Progenitor cell of endocrine pancreas (in vitro differentiated cells): Measurements from ENCODE around the gene NR2F1. TPM values are rescaled to one million over a fixed set of nuclear protein-coding genes. Genes with fewer than 3 reads are reported as not detected.
A peak's percentile ranks its signal among the peaks of the same experiment; 100 is the strongest.

ENCODE experiments used
- DNase-seq: peaks from one replicate; pipeline ENCODE4 v3.0.0; 2021; ENCODE audit warnings: low spot score; ENCODE audit not compliant: unreplicated experiment
- H3K27ac Mint-ChIP-seq: 2 replicates; pipeline ENCODE4 v1.8.0; 2021; ENCODE audit warnings: mild to moderate bottlenecking, moderate library complexity, mixed read lengths
- H3K27me3 Mint-ChIP-seq: 2 replicates; pipeline ENCODE4 v1.8.0; 2021; ENCODE audit warnings: mixed read lengths
- H3K36me3 Mint-ChIP-seq: 2 replicates; pipeline ENCODE4 v1.8.0; 2022; ENCODE audit warnings: mixed read lengths; ENCODE audit not compliant: insufficient read depth
- H3K4me1 Mint-ChIP-seq: 2 replicates; pipeline ENCODE4 v1.8.0; 2021; ENCODE audit warnings: low read depth, mixed read lengths
- H3K4me3 Mint-ChIP-seq: 2 replicates; pipeline ENCODE4 v1.8.0; 2021; ENCODE audit warnings: low read depth, mild to moderate bottlenecking, moderate library complexity, mixed read lengths
- H3K9me3 Mint-ChIP-seq: 2 replicates; pipeline ENCODE4 v1.8.0; 2021; ENCODE audit warnings: low read depth, mixed read lengths
- CTCF ChIP-seq: fragments of 200-600 bp; sonication (generic); IDR thresholded peaks from one replicate; pipeline ENCODE4 v1.5.0; 2021; ENCODE audit warnings: antibody characterized with exemption, mild to moderate bottlenecking; ENCODE audit not compliant: unreplicated experiment
- total RNA-seq: library from RNA; stranded (reverse); gene quantifications from 2 replicates; pipeline ENCODE4 v1.2.1, GENCODE V29; 2021

NR2F1 gene
- total RNA-seq, 1 donor from 2014 or later: 34.8 TPM

GRCh38 chr5:93572608-93573353, 10.2 kb upstream of the NR2F1 start:
- peak overlapping the region; percentile 66 for H3K4me3 Mint-ChIP-seq
- H3K4me1 Mint-ChIP-seq: peaks cover 25% of the 10 kb centered on the region
- peaks cover 91% of the 10 kb centered on the region for H3K27me3 Mint-ChIP-seq
- TF ChIP-seq CTCF: no peak
- DNase-seq: no peak
- H3K9me3 Mint-ChIP-seq: no peaks in the 10 kb centered on the region
- H3K27ac Mint-ChIP-seq: no peak overlapping the region
- H3K36me3 Mint-ChIP-seq: no peaks in the 10 kb centered on the region

- peaks cover 26% of the 10 kb centered on the region for H3K4me1 Mint-ChIP-seq
- no peak overlapping the region for H3K27ac Mint-ChIP-seq
- peak overlapping the region; percentile 66 for H3K4me3 Mint-ChIP-seq
- no peak for TF ChIP-seq CTCF
- no peak for DNase-seq
- H3K27me3 Mint-ChIP-seq: peaks cover 95% of the 10 kb centered on the region
- H3K9me3 Mint-ChIP-seq: no peaks in the 10 kb centered on the region
- H3K36me3 Mint-ChIP-seq: no peaks in the 10 kb centered on the region
These were observed 9.4 kb upstream of the NR2F1 start for GRCh38 chr5:93573354-93574351.

- no peaks in the 10 kb centered on the region for H3K36me3 Mint-ChIP-seq
- no peak overlapping the region for H3K27ac Mint-ChIP-seq
- H3K4me3 Mint-ChIP-seq: no peak overlapping the region
- TF ChIP-seq CTCF: no peak
- H3K4me1 Mint-ChIP-seq: peaks cover 26% of the 10 kb centered on the region
- DNase-seq: no peak
- H3K9me3 Mint-ChIP-seq: no peaks in the 10 kb centered on the region
- peaks cover 86% of the 10 kb centered on the region for H3K27me3 Mint-ChIP-seq
These were observed 8.3 kb upstream of the NR2F1 start for GRCh38 chr5:93574491-93575305.

GRCh38 chr5:93575461-93576414, 7.3 kb upstream of the NR2F1 start:
- DNase-seq: no peak
- Mint-ChIP-seq H3K9me3 (no peaks in the 10 kb centered on the region), H3K4me1 (peaks cover 29% of the 10 kb centered on the region), H3K27ac (no peak overlapping the region), H3K36me3 (no peaks in the 10 kb centered on the region), H3K27me3 (peaks cover 86% of the 10 kb centered on the region), H3K4me3 (no peak overlapping the region)
- no peak for TF ChIP-seq CTCF
